ENCODE measurements around the gene DZIP1L. TPM values are rescaled to one million over a fixed set of nuclear protein-coding genes. Genes with fewer than 3 reads are reported as not detected.

The DZIP1L gene
- total RNA-seq, 1 experiment from 2014 or later = 6.2 TPM

GRCh38 chr3:138033202-138033691 lies 82.2 kb downstream of the DZIP1L start:
- BruUV-seq (replicated peaks) = no TSS peak
- no peak overlapping the region for H3K4me3 Mint-ChIP-seq (ENCODE audit: unreplicated experiment)
- no peak for DNase-seq (ENCODE audit: unreplicated experiment)
- POLR2A ChIA-PET = interaction anchor here (0.9 kb wide), 1 partner anchor 27 kb away, joined by 3 read pairs; no protein-coding TSS in a partner anchor
- H3K27ac Mint-ChIP-seq (ENCODE audit: low read depth, unreplicated experiment) = no peak overlapping the region
- H3K9me3 Mint-ChIP-seq (ENCODE audit: unreplicated experiment) = no peaks in the 10 kb centered on the region
- CTCF ChIA-PET = interaction anchor here (1.8 to 2.4 kb wide), 4 partner anchors 9 to 62 kb away, joined by 5 to 18 read pairs (median 8); no protein-coding TSS in a partner anchor
- H3K36me3 Mint-ChIP-seq (ENCODE audit: insufficient read depth, unreplicated experiment) = no peaks in the 10 kb centered on the region
- no peaks in the 10 kb centered on the region for H3K4me1 Mint-ChIP-seq (ENCODE audit: insufficient read depth, unreplicated experiment)
- no peaks in the 10 kb centered on the region for H3K27me3 Mint-ChIP-seq (ENCODE audit: insufficient read depth, unreplicated experiment)
- TF ChIP-seq CTCF (IDR thresholded peaks at IDR 0.05; ENCODE audit: unreplicated experiment) = no peak
- intact Hi-C loops (cut with micrococcal nuclease) = no loop called here

GRCh38 chr3:138032567-138032966 lies 82.8 kb downstream of the DZIP1L start:
- no peak for TF ChIP-seq CTCF (IDR thresholded peaks at IDR 0.05; ENCODE audit: unreplicated experiment)
- H3K36me3 Mint-ChIP-seq (ENCODE audit: insufficient read depth, unreplicated experiment) = no peaks in the 10 kb centered on the region
- ChIA-PET POLR2A (interaction anchor here (0.7 kb wide), 1 partner anchor 1952 kb away, joined by 3 read pairs; no protein-coding TSS in a partner anchor), CTCF (no interaction called here)
- H3K4me1 Mint-ChIP-seq (ENCODE audit: insufficient read depth, unreplicated experiment) = no peaks in the 10 kb centered on the region
- H3K27ac Mint-ChIP-seq (ENCODE audit: low read depth, unreplicated experiment) = no peak overlapping the region
- H3K9me3 Mint-ChIP-seq (ENCODE audit: unreplicated experiment) = no peaks in the 10 kb centered on the region
- BruUV-seq (replicated peaks) = no TSS peak
- no peak overlapping the region for H3K4me3 Mint-ChIP-seq (ENCODE audit: unreplicated experiment)
- no peaks in the 10 kb centered on the region for H3K27me3 Mint-ChIP-seq (ENCODE audit: insufficient read depth, unreplicated experiment)
- DNase-seq (ENCODE audit: unreplicated experiment) = no peak
- intact Hi-C loops (cut with micrococcal nuclease) = no loop called here

- no TSS peak for BruUV-seq (replicated peaks)
- no peak overlapping the region for H3K27ac Mint-ChIP-seq (ENCODE audit: low read depth, unreplicated experiment)
- no peaks in the 10 kb centered on the region for H3K4me1 Mint-ChIP-seq (ENCODE audit: insufficient read depth, unreplicated experiment)
- no peaks in the 10 kb centered on the region for H3K9me3 Mint-ChIP-seq (ENCODE audit: unreplicated experiment)
- H3K4me3 Mint-ChIP-seq (ENCODE audit: unreplicated experiment) = no peak overlapping the region
- no peaks in the 10 kb centered on the region for H3K27me3 Mint-ChIP-seq (ENCODE audit: insufficient read depth, unreplicated experiment)
- no peaks in the 10 kb centered on the region for H3K36me3 Mint-ChIP-seq (ENCODE audit: insufficient read depth, unreplicated experiment)
- no peak for TF ChIP-seq CTCF (IDR thresholded peaks at IDR 0.05; ENCODE audit: unreplicated experiment)
- no peak for DNase-seq (ENCODE audit: unreplicated experiment)
- POLR2A ChIA-PET = no interaction called here
- CTCF ChIA-PET = interaction anchor here (1.7 kb wide), 1 partner anchor 21 kb away, joined by 6 read pairs; no protein-coding TSS in a partner anchor
- intact Hi-C loops (cut with micrococcal nuclease) = no loop called here
Measured at GRCh38 chr3:138031536-138031935, 83.9 kb downstream of the DZIP1L start.

- no peak for DNase-seq (ENCODE audit: unreplicated experiment)
- ChIA-PET CTCF (interaction anchor here (0.5 to 1.7 kb wide), 2 partner anchors 21 to 1512 kb away, joined by 4 to 6 read pairs; no protein-coding TSS in a partner anchor), POLR2A (no interaction called here)
- intact Hi-C loops (cut with micrococcal nuclease) = no loop called here
- Mint-ChIP-seq H3K4me3 (ENCODE audit: unreplicated experiment) (no peak overlapping the region), H3K9me3 (ENCODE audit: unreplicated experiment) (no peaks in the 10 kb centered on the region), H3K27me3 (ENCODE audit: insufficient read depth, unreplicated experiment) (no peaks in the 10 kb centered on the region), H3K4me1 (ENCODE audit: insufficient read depth, unreplicated experiment) (no peaks in the 10 kb centered on the region), H3K27ac (ENCODE audit: low read depth, unreplicated experiment) (no peak overlapping the region), H3K36me3 (ENCODE audit: insufficient read depth, unreplicated experiment) (no peaks in the 10 kb centered on the region)
- TF ChIP-seq CTCF (IDR thresholded peaks at IDR 0.05; ENCODE audit: unreplicated experiment) = no peak
- BruUV-seq (replicated peaks) = no TSS peak
Measured at GRCh38 chr3:138030734-138031280, 84.6 kb downstream of the DZIP1L start.

Data from MCF 10A (cell line).